ENCODE measurements around the gene MACROD1. TPM values are rescaled to one million over a fixed set of nuclear protein-coding genes. Genes with fewer than 3 reads are reported as not detected.

MACROD1 gene
- total RNA-seq, 1 donor from 2014 or later, result 9.3 TPM

- no peak for DNase-seq (ENCODE audit: low read depth)
Measured at GRCh38 chr11:64035576-64035975, 130.3 kb downstream of the MACROD1 start, which contains the start of gene FLRT1. Gene FLRT1 (plus strand): TSS chr11:64035931. CDS start chr11:64116268, 80,337 bp downstream.

GRCh38 chr11:64035081-64035524 is 130.8 kb downstream of the MACROD1 start:
- DNase-seq (ENCODE audit: low read depth), result no peak

- DNase-seq (ENCODE audit: low read depth), result no peak
Measured at GRCh38 chr11:64034411-64034811, 131.5 kb downstream of the MACROD1 start.

GRCh38 chr11:64032050-64032449 is 133.9 kb downstream of the MACROD1 start:
- no peak for DNase-seq (ENCODE audit: low read depth)

GRCh38 chr11:64031001-64031400 is 134.9 kb downstream of the MACROD1 start:
- DNase-seq (ENCODE audit: low read depth), result no peak

- no peak for DNase-seq (ENCODE audit: low read depth)
Measured at GRCh38 chr11:64029773-64030172, 136.1 kb downstream of the MACROD1 start.

GRCh38 chr11:64028398-64029115 is 137.4 kb downstream of the MACROD1 start:
- no peak for DNase-seq (ENCODE audit: low read depth)

- DNase-seq (ENCODE audit: low read depth), result no peak
Measured at GRCh38 chr11:64027651-64028397, 138.1 kb downstream of the MACROD1 start.

GRCh38 chr11:64026575-64027205 is 139.2 kb downstream of the MACROD1 start:
- DNase-seq (ENCODE audit: low read depth), result no peak

GRCh38 chr11:64025205-64025604 is 140.7 kb downstream of the MACROD1 start:
- DNase-seq (ENCODE audit: low read depth), result no peak

GRCh38 chr11:64023712-64024710 is 141.9 kb downstream of the MACROD1 start:
- no peak for DNase-seq (ENCODE audit: low read depth)

GRCh38 chr11:64022125-64022784 is 143.7 kb downstream of the MACROD1 start:
- DNase-seq (ENCODE audit: low read depth), result no peak

- no peak for DNase-seq (ENCODE audit: low read depth)
Measured at GRCh38 chr11:64021757-64022093, 144.2 kb downstream of the MACROD1 start.

GRCh38 chr11:64020976-64021756 is 144.7 kb downstream of the MACROD1 start:
- no peak for DNase-seq (ENCODE audit: low read depth)

GRCh38 chr11:64019106-64020037 is 146.5 kb downstream of the MACROD1 start:
- DNase-seq (ENCODE audit: low read depth), result no peak

- DNase-seq (ENCODE audit: low read depth), result no peak
Measured at GRCh38 chr11:64018310-64018709, 147.6 kb downstream of the MACROD1 start.

- no peak for DNase-seq (ENCODE audit: low read depth)
Measured at GRCh38 chr11:64017945-64018224, 148.0 kb downstream of the MACROD1 start.

GRCh38 chr11:64015935-64016845 is 149.7 kb downstream of the MACROD1 start:
- no peak for DNase-seq (ENCODE audit: low read depth)
